NCI-H1694 (cell line): ENCODE results near the gene KLHDC10.
"Not testable (repeated sequence)": the region's sequence is repeated elsewhere in the genome, so short reads cannot be mapped to it uniquely, and the experiment has no call there.

Experiments used
- DNase-seq: peaks from one replicate; lab custom pipeline; 2025; lab: John Stamatoyannopoulos, UW

Gene KLHDC10

GRCh38 chr7:130079846-130080394 lies 9.6 kb downstream of the KLHDC10 start:
- no peak for DNase-seq

- DNase-seq = not testable (repeated sequence)
Measured at GRCh38 chr7:130083497-130083896, 13.2 kb downstream of the KLHDC10 start.

GRCh38 chr7:130084037-130084875 lies 13.9 kb downstream of the KLHDC10 start:
- DNase-seq = peak; percentile 6

GRCh38 chr7:130085235-130085634 lies 14.9 kb downstream of the KLHDC10 start:
- not testable (repeated sequence) for DNase-seq

GRCh38 chr7:130086938-130087337 lies 16.6 kb downstream of the KLHDC10 start:
- DNase-seq = no peak

GRCh38 chr7:130087364-130087763 lies 17.0 kb downstream of the KLHDC10 start:
- no peak for DNase-seq

- no peak for DNase-seq
Measured at GRCh38 chr7:130090745-130091532, 20.6 kb downstream of the KLHDC10 start.

GRCh38 chr7:130091999-130092398 lies 21.7 kb downstream of the KLHDC10 start:
- DNase-seq = no peak

- no peak for DNase-seq
Measured at GRCh38 chr7:130092598-130092997, 22.3 kb downstream of the KLHDC10 start.

GRCh38 chr7:130095812-130096211 lies 25.5 kb downstream of the KLHDC10 start:
- DNase-seq = no peak

GRCh38 chr7:130096243-130096827 lies 26.0 kb downstream of the KLHDC10 start:
- DNase-seq = peak; percentile 54

GRCh38 chr7:130099331-130099730 lies 29.0 kb downstream of the KLHDC10 start:
- no peak for DNase-seq

GRCh38 chr7:130102588-130102987 lies 32.3 kb downstream of the KLHDC10 start:
- DNase-seq = no peak

GRCh38 chr7:130107949-130108674 lies 37.8 kb downstream of the KLHDC10 start:
- DNase-seq = no peak

GRCh38 chr7:130108809-130109208 lies 38.5 kb downstream of the KLHDC10 start:
- DNase-seq = no peak

GRCh38 chr7:130112093-130112492 lies 41.8 kb downstream of the KLHDC10 start:
- no peak for DNase-seq

- DNase-seq = no peak
Measured at GRCh38 chr7:130112662-130113425, 42.5 kb downstream of the KLHDC10 start.

- not testable (repeated sequence) for DNase-seq
Measured at GRCh38 chr7:130113426-130113805, 43.1 kb downstream of the KLHDC10 start.

- DNase-seq = no peak
Measured at GRCh38 chr7:130113887-130114286, 43.6 kb downstream of the KLHDC10 start.

- DNase-seq = no peak
Measured at GRCh38 chr7:130114374-130114773, 44.0 kb downstream of the KLHDC10 start.

- no peak for DNase-seq
Measured at GRCh38 chr7:130114776-130115175, 44.4 kb downstream of the KLHDC10 start.
